Spinal cord (tissue), 10 donors: ENCODE results near the gene ARID5B. TPM values are rescaled to one million over a fixed set of nuclear protein-coding genes. Genes with fewer than 3 reads are reported as not detected.

Source experiments
- DNase-seq, 6 donors: peaks; one replicate each; pipeline versions ENCODE4 v3.0.0 to v3.0.0-alpha.2; 2013 to 2015; ENCODE audit warnings: low spot score in 6 of 6, low read depth in 4 of 6
- H3K27ac ChIP-seq: one replicate; pipeline ENCODE4 v1.5.1; 2013; ENCODE audit warnings: low read depth, low read length, control low read depth
- H3K27me3 ChIP-seq: one replicate; pipeline ENCODE4 v1.6.1; 2013; ENCODE audit warnings: low read length; ENCODE audit not compliant: control insufficient read depth, insufficient read depth
- H3K36me3 ChIP-seq: one replicate; pipeline ENCODE4 v1.6.1; 2013; ENCODE audit warnings: low read length; ENCODE audit not compliant: control insufficient read depth, insufficient read depth
- H3K4me1 ChIP-seq: one replicate; pipeline ENCODE4 v1.6.1; 2013; ENCODE audit warnings: low read length; ENCODE audit not compliant: control insufficient read depth, insufficient read depth
- H3K4me3 ChIP-seq: one replicate; pipeline ENCODE4 v1.5.1; 2013; ENCODE audit warnings: low read depth, low read length, control low read depth
- H3K9me3 ChIP-seq: one replicate; pipeline ENCODE4 v1.6.1; 2013; ENCODE audit warnings: low read length; ENCODE audit not compliant: control insufficient read depth, insufficient read depth
- WGBS: methylation state at CpG from one replicate; pipeline ENCODE4 v1.1.5; 2013; ENCODE audit warnings: missing lambda C conversion rate; ENCODE audit not compliant: insufficient coverage; 5-methylcytosine and 5-hydroxymethylcytosine counted together
- polyA plus RNA-seq, 2 donors: library from polyadenylated mRNA; unstranded; fragments of 120-200 nt; gene quantifications; one replicate each; pipeline ENCODE4 v1.2.1, GENCODE V29; 2013; ENCODE audit not compliant: insufficient read length in 2 of 2
- total RNA-seq, 2 donors: library from RNA; depleted of rRNA in 1 of 2; stranded (reverse); fragments of 120-200 nt in 1 of 2; fragments of >200 nt in 1 of 2; gene quantifications; one replicate each; pipeline versions ENCODE4 v1.2.3 to v1.2.4, GENCODE V29; 2013 to 2014
- donor health status: healthy.

The ARID5B gene
- total and polyA plus RNA-seq, 4 donors: 9.3 to 26.4 (median 18.4) TPM

GRCh38 chr10:61910226-61910805, 8.8 kb downstream of the ARID5B start:
- H3K9me3 ChIP-seq: no peaks in the 10 kb centered on the region
- H3K4me3 ChIP-seq: no peak overlapping the region
- no peak overlapping the region for H3K27ac ChIP-seq
- H3K4me1 ChIP-seq: peaks cover 3% of the 10 kb centered on the region
- no peaks in the 10 kb centered on the region for H3K36me3 ChIP-seq
- peak in 1 of 6 donors; percentile 19 for DNase-seq
- no peaks in the 10 kb centered on the region for H3K27me3 ChIP-seq
- 83% methylated on average over 4 of the region's 6 CpGs for WGBS

- no peak overlapping the region for H3K27ac ChIP-seq
- no peaks in the 10 kb centered on the region for H3K27me3 ChIP-seq
- H3K4me3 ChIP-seq: no peak overlapping the region
- H3K4me1 ChIP-seq: peaks cover 3% of the 10 kb centered on the region
- DNase-seq: peak in 1 of 6 donors; percentile 34
- WGBS: 92% methylated on average over 1 of the region's 2 CpGs
- no peaks in the 10 kb centered on the region for H3K36me3 ChIP-seq
- H3K9me3 ChIP-seq: no peaks in the 10 kb centered on the region
Measured at GRCh38 chr10:61910894-61911293, 9.4 kb downstream of the ARID5B start.

GRCh38 chr10:61911425-61911824, 9.9 kb downstream of the ARID5B start:
- Histone ChIP-seq H3K36me3 (no peaks in the 10 kb centered on the region), H3K4me1 (peaks cover 3% of the 10 kb centered on the region), H3K9me3 (no peaks in the 10 kb centered on the region), H3K27me3 (no peaks in the 10 kb centered on the region), H3K27ac (no peak overlapping the region), H3K4me3 (no peak overlapping the region)
- 73% methylated on average over 3 of the region's 5 CpGs for WGBS
- peak in 1 of 6 donors; percentile 14 for DNase-seq

- H3K9me3 ChIP-seq: no peaks in the 10 kb centered on the region
- 100% methylated on average over 1 of the region's 2 CpGs for WGBS
Measured at GRCh38 chr10:61912981-61913380, 11.5 kb downstream of the ARID5B start.

GRCh38 chr10:61918140-61918539, 16.6 kb downstream of the ARID5B start:
- no peak overlapping the region for H3K4me3 ChIP-seq
- DNase-seq: no peak
- H3K27me3 ChIP-seq: no peaks in the 10 kb centered on the region
- H3K4me1 ChIP-seq: no peaks in the 10 kb centered on the region
- no peaks in the 10 kb centered on the region for H3K36me3 ChIP-seq
- no CpG with 5 or more reads among the region's 1 CpG for WGBS
- H3K9me3 ChIP-seq: no peaks in the 10 kb centered on the region
- no peak overlapping the region for H3K27ac ChIP-seq

More at GRCh38 chr10:61912981-61913380, 11.5 kb downstream of the ARID5B start:
- Histone ChIP-seq H3K4me3 (no peak overlapping the region), H3K27me3 (no peaks in the 10 kb centered on the region), H3K4me1 (peaks cover 3% of the 10 kb centered on the region), H3K36me3 (no peaks in the 10 kb centered on the region), H3K27ac (no peak overlapping the region)
- DNase-seq: no peak

GRCh38 chr10:61918989-61919388, 17.5 kb downstream of the ARID5B start:
- H3K27ac ChIP-seq: no peak overlapping the region
- no peak overlapping the region for H3K4me3 ChIP-seq
- H3K36me3 ChIP-seq: no peaks in the 10 kb centered on the region
- WGBS: no CpG with 5 or more reads among the region's 4 CpGs
- no peak for DNase-seq
- no peaks in the 10 kb centered on the region for H3K9me3 ChIP-seq
- H3K4me1 ChIP-seq: no peaks in the 10 kb centered on the region
- H3K27me3 ChIP-seq: no peaks in the 10 kb centered on the region

GRCh38 chr10:61919646-61920215, 18.2 kb downstream of the ARID5B start:
- H3K36me3 ChIP-seq: no peaks in the 10 kb centered on the region
- no peak overlapping the region for H3K27ac ChIP-seq
- H3K9me3 ChIP-seq: no peaks in the 10 kb centered on the region
- H3K4me3 ChIP-seq: no peak overlapping the region
- no peak for DNase-seq
- no CpG with 5 or more reads among the region's 2 CpGs for WGBS
- no peaks in the 10 kb centered on the region for H3K27me3 ChIP-seq
- H3K4me1 ChIP-seq: no peaks in the 10 kb centered on the region

GRCh38 chr10:61921143-61921542, 19.6 kb downstream of the ARID5B start:
- DNase-seq: no peak
- Histone ChIP-seq H3K27me3 (no peaks in the 10 kb centered on the region), H3K4me1 (no peaks in the 10 kb centered on the region), H3K4me3 (no peak overlapping the region), H3K27ac (no peak overlapping the region), H3K9me3 (no peaks in the 10 kb centered on the region), H3K36me3 (no peaks in the 10 kb centered on the region)
- WGBS: no CpG with 5 or more reads among the region's 2 CpGs

GRCh38 chr10:61923210-61923949, 21.9 kb downstream of the ARID5B start:
- DNase-seq: no peak
- no peaks in the 10 kb centered on the region for H3K36me3 ChIP-seq
- H3K4me3 ChIP-seq: no peak overlapping the region
- H3K4me1 ChIP-seq: no peaks in the 10 kb centered on the region
- 100% methylated on average over 1 of the region's 6 CpGs for WGBS
- no peaks in the 10 kb centered on the region for H3K27me3 ChIP-seq
- no peaks in the 10 kb centered on the region for H3K9me3 ChIP-seq
- H3K27ac ChIP-seq: no peak overlapping the region

DNA sequence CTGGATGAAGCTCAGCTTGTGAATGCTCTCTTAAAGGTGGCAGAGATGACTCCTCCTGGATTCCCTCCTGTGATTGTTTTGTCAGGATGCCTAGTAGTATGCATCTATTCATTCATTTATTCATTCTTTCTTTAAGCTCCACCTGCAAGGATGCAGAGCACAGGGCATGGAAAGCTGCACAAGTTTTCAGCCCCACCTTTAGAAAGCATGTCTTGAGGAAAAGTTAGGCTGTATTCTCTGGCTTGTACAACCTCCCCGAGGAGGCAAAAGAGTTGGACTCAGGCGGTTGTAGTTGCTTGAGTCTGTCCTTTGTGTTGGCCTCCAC, 22.4 kb downstream of the ARID5B start:
- Histone ChIP-seq H3K4me1 (no peaks in the 10 kb centered on the region), H3K27me3 (no peaks in the 10 kb centered on the region), H3K27ac (no peak overlapping the region), H3K4me3 (no peak overlapping the region), H3K36me3 (no peaks in the 10 kb centered on the region), H3K9me3 (no peaks in the 10 kb centered on the region)
- WGBS: 63% methylated on average over 2 of the region's 2 CpGs
- DNase-seq: no peak
